HG03378 (cell line): ENCODE measurements around the gene TRAK1.
"Not testable (repeated sequence)": the region's sequence is repeated elsewhere in the genome, so short reads cannot be mapped to it uniquely, and the experiment has no call there.

Source experiments
- ATAC-seq: cut with Tn5 transposase; IDR thresholded peaks from one replicate; pipeline ENCODE4 v1.9.1; 2021; ENCODE audit warnings: mild to moderate bottlenecking, moderate library complexity; ENCODE audit not compliant: unreplicated experiment

Gene TRAK1

GRCh38 chr3:42095540-42095939 is 4.4 kb downstream of the TRAK1 start:
- no peak for ATAC-seq

- no peak for ATAC-seq
Observed at GRCh38 chr3:42096796-42097565, 5.8 kb downstream of the TRAK1 start.

DNA sequence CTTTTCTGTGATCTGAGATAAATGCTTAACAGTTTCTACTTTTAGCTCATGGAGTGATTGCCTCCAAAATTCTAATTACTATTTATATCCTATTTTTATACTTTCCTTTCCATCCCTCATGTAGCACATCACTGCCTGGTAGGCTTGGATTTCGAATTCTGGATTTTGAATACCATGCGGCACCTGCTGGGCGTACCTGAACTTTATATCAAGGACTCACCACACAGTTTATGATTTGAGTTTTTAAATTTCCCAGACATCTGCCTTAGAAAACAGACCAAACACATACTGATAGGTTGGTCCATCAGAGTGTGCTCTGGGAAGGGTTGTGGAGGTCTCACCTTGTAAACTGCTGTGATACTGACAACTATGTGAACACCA is 6.4 kb downstream of the TRAK1 start:
- no peak for ATAC-seq

GRCh38 chr3:42098171-42098570 is 7.0 kb downstream of the TRAK1 start:
- no peak for ATAC-seq

- no peak for ATAC-seq
Observed at GRCh38 chr3:42099020-42099765, 8.0 kb downstream of the TRAK1 start.

DNA sequence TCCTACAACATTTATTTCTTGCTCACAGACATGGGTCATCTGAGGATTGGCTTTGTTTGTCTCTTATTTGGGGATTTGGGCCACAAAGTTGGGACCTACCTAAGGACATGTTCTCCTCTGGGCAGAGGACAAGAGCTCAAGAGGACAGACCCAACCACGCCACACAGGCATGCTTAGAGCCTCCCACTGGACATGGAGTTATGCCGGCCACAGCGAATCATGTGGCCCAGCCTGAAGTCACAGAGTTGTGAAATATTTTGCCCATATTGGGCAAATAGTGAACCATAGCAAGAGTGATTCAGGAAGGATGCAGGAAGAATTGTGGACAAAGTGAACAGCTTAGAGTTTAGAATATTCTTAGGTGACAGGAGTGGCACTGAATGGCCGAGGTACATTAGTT is 9.9 kb downstream of the TRAK1 start:
- no peak for ATAC-seq

- no peak for ATAC-seq
Observed at GRCh38 chr3:42101481-42101880, 10.3 kb downstream of the TRAK1 start.

DNA sequence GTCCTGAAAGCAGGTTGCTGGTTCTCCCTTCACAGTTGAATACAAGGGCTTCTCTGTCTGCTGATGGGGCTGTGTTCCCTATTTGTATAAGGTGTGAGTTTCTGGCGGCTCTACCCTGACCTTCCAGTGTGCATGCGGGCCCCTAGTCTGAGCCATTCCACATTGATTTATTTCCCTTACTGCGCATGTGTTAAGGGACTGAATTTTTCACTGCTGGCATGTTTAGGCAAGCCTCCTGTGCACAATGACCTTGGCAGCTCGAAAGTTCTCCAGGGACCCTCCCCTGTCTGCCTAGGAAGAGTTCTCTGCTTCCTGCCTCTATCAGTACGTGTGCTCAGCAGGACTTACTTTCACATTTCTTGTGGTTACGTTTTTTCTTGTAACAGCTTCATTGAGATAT is 11.4 kb downstream of the TRAK1 start:
- no peak for ATAC-seq

- not testable (repeated sequence) for ATAC-seq
Observed at GRCh38 chr3:42103921-42104665, 12.9 kb downstream of the TRAK1 start.

DNA sequence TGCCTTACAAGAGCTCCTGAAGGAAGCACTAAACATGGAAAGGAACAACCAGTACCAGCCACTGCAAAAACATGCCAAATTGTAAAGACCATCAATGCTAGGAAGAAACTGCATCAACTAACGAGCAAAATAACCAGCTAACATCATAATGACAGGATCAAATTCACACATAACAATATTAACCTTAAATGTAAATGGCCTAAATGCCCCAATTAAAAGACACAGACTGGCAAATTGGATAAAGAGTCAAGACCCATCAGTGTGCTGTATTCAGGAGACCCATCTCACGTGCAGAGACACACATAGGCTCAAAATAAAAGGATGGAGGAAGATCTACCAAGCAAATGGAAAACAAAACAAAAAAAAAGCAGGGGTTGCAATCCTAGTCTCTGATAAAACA is 14.8 kb downstream of the TRAK1 start:
- not testable (repeated sequence) for ATAC-seq

- ATAC-seq = no peak
Observed at GRCh38 chr3:42106646-42107045, 15.5 kb downstream of the TRAK1 start.

DNA sequence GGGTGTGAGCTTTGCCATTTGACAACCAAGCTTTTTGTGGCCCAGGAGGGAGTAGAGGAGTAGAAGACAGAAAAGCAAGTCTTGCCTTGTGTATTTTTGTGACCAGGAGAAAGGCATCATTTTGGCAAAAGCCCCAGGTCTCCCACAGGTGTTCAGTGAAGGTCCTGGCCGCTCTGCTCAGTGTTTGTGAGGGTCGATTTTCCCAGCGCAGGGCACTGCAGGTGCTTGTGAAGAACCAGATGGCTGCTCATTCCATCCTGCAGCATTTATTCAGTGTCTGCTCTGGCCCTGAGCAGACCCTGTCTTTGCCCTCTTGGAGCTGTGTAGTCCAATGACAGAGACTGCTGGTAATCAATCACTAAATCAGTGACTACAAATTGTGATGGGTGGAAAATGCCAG is 19.5 kb downstream of the TRAK1 start:
- ATAC-seq = no peak

- no peak for ATAC-seq
Observed at GRCh38 chr3:42114130-42114725, 23.1 kb downstream of the TRAK1 start.

GRCh38 chr3:42115215-42115614 is 24.1 kb downstream of the TRAK1 start:
- ATAC-seq = no peak

- no peak for ATAC-seq
Observed at GRCh38 chr3:42115946-42116345, 24.8 kb downstream of the TRAK1 start.

- ATAC-seq = no peak
Observed at GRCh38 chr3:42116466-42116865, 25.3 kb downstream of the TRAK1 start.

DNA sequence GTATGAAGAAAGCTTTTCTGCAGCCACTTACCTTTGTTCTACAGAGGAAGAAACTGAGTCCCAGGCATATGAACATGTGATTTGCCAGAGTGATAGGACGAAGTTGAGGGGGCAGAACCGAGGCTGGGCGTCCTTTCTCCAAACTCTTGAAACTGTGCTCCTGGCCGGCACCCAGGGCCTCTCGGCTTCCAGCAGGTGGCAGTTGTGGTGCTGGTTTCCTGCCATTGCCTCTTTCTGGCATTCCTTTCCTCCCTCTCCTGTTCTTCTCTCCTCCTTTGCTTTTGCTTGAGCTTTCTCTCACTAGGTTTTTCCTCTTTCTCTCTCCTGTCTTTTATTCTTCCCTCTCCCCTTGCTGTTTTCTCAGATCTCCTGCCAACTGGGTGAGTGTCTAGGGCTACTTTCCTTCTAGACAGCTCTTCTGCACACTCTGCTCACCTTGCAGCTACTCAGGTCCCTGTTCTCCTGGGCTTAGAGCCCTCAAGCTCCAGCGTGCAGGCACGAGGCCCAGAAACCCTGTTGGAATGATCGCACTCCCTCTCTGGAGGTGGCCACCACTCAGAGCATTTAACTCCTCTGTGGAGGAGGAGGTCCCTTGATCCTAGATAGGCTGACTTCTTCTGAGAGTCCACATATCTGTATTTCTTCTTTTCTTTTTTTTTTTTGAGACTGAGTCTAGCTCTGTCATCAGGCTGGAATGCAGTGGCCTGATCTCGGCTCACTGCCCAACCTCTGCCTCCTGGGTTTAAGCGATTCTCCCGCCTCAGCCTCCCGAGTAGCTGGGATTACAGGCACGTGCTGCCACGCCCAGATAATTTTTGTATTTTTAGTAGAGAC is 26.2 kb downstream of the TRAK1 start:
- ATAC-seq = no peak

GRCh38 chr3:42118762-42119361 is 27.7 kb downstream of the TRAK1 start:
- ATAC-seq = peak; percentile 69

DNA sequence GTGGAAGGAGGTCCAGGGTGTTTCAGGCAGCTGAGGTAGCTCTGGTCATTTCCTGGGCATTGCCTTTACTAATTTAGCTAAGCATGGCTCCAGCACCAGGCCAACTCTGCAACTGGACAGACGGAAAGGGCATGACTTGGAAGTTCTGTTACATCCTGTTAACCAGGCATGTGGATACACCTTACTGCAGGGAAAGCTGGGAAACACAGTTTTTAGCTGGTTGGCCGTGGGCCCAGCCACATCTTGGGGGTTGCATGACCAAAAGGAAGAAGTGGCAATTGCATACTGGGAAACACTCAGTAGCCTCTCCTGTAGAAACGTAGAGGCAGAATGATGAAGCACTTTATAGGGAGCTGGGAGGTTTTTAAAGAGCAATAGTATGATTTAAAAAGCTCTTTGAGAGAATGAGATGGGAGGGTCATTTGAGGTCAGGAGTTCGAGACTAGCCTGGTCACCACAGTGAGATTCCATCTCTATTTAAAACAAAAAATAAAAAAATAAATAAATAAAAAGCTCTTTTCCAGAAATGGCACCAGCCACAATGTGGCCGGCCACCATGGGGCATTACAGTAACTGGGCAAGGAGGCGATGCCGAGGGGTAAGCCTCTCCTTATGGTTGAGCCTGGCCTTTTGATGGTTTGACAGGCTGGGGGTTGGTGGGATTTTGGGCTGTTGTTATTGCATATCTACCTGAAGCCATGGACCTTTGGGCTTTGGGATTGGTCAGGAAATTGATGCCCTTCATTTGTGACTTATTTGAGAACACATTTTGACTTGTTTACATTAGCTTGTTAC is 28.6 kb downstream of the TRAK1 start:
- ATAC-seq = no peak
